ENCODE results near the gene COA5. TPM values are rescaled to one million over a fixed set of nuclear protein-coding genes. Genes with fewer than 3 reads are reported as not detected.

The COA5 gene, protein sequence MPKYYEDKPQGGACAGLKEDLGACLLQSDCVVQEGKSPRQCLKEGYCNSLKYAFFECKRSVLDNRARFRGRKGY
- total RNA-seq = 10 to 100 TPM; 17.6 to 40.0 (median 21.6) TPM

DNA sequence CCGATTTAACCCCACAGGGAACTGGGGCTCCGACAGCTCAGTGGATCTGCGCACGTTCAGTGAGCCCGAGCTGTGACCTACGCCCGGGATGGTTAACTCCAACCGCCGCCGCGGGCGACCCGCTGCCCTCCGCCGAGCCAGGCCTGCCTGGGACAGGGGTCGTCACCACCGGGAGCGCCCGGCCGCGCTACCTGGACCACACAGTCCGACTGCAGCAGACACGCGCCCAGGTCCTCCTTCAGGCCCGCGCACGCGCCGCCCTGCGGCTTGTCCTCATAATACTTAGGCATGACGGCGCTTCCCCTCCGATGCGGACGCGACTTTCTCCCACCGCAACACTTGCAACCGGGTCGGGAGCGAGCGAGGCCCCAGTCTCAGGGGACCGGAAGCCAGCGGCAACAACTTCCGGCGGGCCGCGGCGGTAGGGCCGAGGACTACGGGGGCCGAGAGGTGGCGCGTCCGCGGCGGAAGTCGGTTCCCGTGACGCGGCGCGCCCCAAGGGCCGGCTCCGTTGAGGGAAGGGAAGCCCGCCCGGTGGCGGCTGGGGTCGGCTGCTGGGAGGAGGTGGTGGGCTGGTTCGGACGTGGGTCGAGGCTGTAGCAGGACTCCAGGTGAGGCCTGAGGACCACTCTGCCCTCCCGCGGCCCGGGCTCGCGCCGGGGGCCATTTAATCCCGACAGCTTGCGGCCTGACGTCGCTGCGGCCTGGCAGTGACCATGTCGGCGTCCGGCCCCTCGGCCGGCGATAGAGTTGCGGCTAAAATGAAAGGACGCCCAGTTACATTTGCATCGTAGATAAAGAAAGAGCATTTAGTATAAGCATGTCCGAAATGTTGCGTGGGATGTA is at the start of gene COA5, which contains the start of gene UNC50:
TSS of gene COA5 (minus strand) at position 397 of the 846 bp plus-strand sequence. CDS start at position 290, 107 bp downstream.
TSS of gene UNC50 (plus strand) at position 474 of the 846 bp plus-strand sequence. CDS start 1,171 bp downstream, outside the sequence.
- ATAC-seq (ENCODE audit: low FRiP score) = peak; percentile 97
- DNase-seq (ENCODE audit: low spot score) = peak; percentile 62
- TF ChIP-seq, protein P1, sequence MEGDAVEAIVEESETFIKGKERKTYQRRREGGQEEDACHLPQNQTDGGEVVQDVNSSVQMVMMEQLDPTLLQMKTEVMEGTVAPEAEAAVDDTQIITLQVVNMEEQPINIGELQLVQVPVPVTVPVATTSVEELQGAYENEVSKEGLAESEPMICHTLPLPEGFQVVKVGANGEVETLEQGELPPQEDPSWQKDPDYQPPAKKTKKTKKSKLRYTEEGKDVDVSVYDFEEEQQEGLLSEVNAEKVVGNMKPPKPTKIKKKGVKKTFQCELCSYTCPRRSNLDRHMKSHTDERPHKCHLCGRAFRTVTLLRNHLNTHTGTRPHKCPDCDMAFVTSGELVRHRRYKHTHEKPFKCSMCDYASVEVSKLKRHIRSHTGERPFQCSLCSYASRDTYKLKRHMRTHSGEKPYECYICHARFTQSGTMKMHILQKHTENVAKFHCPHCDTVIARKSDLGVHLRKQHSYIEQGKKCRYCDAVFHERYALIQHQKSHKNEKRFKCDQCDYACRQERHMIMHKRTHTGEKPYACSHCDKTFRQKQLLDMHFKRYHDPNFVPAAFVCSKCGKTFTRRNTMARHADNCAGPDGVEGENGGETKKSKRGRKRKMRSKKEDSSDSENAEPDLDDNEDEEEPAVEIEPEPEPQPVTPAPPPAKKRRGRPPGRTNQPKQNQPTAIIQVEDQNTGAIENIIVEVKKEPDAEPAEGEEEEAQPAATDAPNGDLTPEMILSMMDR (IDR thresholded peaks at IDR 0.05) = no peak

DNA sequence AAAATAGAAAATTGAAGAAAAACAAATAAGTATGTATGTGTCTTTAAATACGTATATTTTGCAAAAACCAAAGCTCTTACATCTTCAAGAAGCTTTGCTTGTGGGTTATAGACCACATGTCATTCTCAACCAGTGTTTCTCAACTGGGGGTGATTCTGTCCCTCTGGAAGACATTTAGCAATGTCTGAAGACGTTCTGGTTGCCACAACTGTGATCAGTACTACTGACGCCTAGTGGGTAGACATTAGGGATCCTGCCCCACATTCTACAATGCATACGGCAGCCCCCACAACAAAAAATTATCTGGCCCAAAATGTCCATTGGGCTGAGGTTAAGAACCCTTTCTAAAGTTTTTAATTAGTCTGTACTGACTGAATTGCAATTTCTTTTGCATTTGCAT is 48.5 kb upstream of the COA5 start:
- no peak for DNase-seq (ENCODE audit: low spot score)
- no peak for ATAC-seq (ENCODE audit: low FRiP score)

DNA sequence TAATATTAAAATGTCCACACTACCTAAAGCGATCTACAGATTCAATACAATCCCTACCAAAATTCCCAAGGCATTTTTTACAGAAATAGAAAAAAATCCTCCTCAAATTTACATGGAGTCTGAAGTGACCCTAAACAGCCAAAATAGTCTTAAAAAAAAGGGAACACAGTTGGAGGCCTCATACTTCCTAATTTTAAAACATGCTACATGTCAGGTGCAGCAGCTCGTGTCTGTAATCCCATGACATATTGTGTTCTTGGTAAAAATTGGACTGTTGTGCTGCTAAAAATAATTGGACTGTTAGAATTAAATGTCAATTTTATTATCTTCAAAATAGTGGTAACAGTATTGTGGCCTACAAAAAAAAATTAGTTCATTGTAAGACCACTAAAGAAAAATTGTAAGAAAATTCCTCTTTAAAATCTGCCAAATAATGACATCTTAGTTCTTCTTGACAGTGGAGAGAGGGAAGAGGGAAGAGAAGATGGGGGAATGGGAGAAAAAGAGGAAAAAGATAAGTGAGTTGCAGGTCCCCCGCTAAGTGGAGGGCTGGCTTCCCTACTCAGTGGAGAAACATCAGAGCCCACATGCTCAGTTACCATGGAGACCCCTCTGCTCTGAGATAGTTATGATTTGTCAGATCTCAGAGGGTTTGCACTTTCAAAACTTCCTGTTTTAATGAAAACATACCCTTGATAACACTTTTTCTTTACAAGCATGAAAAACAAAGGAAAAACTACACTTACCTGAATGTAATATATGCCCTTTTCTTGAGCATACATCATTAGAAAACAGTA is 46.6 kb upstream of the COA5 start:
- TF ChIP-seq, protein P1 (IDR thresholded peaks at IDR 0.05) = no peak
- ATAC-seq (ENCODE audit: low FRiP score) (no peak), DNase-seq (ENCODE audit: low spot score) (no peak)

More for the DNA sequence above, 48.5 kb upstream of the COA5 start:
- TF ChIP-seq, protein P1 (IDR thresholded peaks at IDR 0.05) = no peak

DNA sequence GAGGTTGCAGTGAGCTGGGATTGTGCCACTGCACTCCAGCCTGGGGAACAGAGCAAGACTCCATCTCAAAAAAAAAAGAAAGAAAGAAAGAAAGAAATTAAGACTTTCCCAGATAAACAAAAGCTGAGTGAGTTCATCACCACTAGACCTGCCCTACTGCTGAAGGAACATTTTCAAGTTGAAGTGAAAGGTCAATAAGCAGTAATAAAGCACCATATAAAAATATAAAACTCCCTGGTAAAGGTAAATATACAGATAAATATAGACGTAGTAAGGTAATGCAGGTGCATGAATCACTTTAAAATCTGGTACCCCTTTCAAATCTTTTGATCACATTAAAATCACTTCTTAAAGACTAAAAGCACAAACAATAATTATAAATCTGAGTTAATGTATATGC is 42.7 kb upstream of the COA5 start:
- TF ChIP-seq, protein P1 (IDR thresholded peaks at IDR 0.05) = no peak
- no peak for ATAC-seq (ENCODE audit: low FRiP score)
- no peak for DNase-seq (ENCODE audit: low spot score)

DNA sequence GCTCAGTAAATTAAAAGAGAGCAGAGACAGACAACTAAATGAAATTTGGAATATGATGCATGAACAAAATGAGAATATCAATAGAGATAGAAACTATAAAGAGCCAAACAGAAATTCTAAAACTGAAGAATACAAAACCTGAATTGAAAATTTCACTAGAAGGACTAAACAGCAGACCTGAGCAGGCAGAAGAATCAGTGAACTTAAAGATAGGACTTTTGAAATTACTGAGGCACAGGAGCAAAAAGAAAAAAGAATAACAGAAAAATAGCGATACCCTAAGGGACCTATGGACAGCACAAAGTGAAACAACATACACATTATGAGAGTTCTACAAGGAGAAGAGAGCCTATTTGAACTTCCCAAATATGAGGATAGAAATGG is 41.7 kb upstream of the COA5 start:
- ATAC-seq (ENCODE audit: low FRiP score) (no peak), DNase-seq (ENCODE audit: low spot score) (no peak)
- TF ChIP-seq, protein P1 (IDR thresholded peaks at IDR 0.05) = no peak

DNA sequence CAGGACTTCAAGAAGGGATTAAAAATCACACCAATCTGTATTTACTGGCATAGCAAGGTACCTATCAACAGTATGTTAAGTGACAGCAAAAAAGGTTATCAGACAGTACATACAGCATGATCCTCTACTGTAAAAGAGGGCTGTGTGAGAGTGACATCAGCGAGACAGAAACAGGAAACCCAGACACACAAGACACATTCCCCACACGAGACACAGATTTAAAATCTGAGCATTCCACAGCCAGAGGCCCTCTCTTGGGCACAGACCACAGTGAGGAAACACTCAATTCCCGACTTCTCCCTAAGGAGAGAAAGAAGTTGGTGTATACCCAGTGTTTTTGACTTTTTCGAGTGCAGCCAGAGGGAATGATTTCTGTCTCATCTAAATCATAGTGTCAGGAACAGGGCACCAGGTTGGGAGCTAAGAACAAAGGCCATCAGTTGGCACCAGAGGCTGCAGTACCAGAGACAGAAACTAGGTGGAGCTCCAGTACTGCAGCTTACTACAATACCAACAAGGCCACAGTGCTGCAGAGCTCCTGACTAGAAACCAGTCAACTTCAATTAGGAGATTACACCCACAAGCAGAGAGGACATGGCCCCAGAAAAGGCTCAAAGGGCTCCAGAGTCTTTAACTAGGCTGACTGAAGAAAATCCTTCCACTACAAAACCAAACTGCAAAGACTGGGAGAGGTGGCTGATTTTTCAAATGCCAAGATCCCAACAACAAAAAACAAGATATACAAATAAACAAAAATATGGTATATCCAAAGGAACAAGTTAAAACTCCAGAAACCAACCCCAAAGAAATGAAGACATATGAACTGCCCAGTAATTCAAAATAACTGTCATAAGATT is 41.1 kb upstream of the COA5 start:
- DNase-seq (ENCODE audit: low spot score) (peak; percentile 92), ATAC-seq (ENCODE audit: low FRiP score) (peak; percentile 93)
- TF ChIP-seq, protein P1 (IDR thresholded peaks at IDR 0.05) = peak in 1 of 3 donors; percentile 98

All from omental fat pad (tissue), 4 donors.